ENCODE results near the gene SDR9C7.
"Not testable (repeated sequence)": the region's sequence is repeated elsewhere in the genome, so short reads cannot be mapped to it uniquely, and the experiment has no call there.

SDR9C7 gene

DNA sequence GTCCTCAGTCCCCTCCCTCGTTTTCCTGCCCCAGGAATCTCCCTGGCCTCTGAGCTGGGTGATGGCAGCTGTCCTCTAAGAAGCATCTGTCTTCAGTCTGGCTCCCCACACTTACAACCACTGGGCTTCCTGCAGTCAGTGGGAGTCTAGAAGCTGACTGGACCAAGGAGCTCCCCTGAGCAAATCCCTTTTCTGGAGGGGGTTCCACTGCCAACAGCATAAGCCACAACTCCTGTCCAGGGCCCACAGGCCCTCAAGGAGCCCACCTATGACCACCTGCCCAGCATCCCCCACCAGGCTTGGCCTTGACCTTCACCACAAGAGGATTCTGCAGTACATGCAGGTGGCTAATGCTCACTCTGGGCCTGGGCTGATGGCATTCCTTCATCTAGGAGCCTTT is 19.1 kb upstream of the SDR9C7 start:
- no peak for DNase-seq (ENCODE audit: low spot score)

DNA sequence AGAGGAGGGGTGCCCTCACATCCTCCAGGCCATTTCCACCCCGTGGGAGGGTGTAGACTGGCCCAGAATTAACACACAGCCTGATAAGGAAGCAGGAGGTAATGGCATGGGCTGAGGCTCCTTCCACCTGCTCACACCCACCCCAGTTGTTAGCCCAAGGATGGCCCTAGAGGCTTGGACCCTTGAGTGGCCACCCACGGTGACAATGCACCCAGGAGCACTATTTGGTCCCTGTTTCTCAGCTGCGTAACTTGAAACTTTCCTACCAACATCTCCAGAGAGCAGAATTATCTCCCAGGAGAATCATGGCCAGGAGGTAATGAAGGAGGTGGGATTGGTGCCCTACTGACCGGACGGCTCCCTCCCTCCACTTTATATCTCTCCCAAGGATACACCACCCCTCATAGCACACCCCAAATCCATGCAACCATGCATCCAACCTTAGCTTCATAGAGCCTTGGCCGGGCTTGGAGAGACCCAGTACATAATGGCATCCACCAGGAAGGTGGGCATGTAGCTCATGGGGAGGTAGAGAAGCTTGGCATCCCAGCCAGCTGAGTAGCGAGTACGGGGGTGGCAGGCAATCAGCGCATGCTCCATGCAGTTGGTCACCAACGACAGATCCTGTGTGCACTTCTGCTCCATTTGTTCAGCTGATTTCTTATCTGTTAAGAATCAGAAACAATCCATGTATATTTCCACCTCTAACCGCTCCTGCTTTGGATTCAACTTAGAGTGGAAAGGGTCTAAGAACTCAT is 17.6 kb upstream of the SDR9C7 start:
- no peak for DNase-seq (ENCODE audit: low spot score)

DNA sequence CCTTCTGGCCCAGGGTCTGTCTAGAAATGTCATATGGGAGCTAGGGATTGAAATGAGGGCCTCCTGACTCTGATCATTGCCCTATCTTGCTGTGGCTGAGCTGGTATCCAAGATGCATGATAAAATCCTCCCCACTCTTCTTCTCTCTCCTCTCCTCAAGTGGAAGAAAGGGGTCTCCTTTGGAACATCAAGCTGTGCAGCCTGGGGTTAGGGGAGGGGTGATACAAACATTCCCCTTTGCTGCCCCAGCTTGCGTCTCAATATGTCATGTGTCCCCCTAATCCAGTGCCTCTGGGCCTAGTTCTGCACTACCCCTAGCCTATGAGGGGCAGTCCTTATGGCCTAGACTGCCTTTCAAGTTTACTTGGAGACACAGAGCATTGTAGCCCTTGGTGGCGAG is 14.7 kb upstream of the SDR9C7 start:
- DNase-seq (ENCODE audit: low spot score), result no peak

DNA sequence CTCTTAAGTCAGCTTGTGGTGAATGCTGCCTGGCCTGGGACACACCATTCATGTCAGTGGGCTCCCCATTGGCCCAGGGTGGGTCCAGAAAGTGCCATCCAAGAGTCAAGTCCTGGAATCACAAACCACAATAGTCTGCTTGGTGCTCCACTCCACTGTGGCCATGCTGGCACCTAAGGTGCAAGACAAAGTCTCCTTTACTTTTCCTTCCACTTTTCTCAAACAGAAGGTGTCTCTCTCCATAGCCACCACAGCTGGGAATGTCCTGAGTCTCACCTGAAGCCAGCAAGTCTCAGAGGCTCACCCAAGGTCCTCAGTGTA is 14.2 kb upstream of the SDR9C7 start:
- DNase-seq (ENCODE audit: low spot score), result no peak

DNA sequence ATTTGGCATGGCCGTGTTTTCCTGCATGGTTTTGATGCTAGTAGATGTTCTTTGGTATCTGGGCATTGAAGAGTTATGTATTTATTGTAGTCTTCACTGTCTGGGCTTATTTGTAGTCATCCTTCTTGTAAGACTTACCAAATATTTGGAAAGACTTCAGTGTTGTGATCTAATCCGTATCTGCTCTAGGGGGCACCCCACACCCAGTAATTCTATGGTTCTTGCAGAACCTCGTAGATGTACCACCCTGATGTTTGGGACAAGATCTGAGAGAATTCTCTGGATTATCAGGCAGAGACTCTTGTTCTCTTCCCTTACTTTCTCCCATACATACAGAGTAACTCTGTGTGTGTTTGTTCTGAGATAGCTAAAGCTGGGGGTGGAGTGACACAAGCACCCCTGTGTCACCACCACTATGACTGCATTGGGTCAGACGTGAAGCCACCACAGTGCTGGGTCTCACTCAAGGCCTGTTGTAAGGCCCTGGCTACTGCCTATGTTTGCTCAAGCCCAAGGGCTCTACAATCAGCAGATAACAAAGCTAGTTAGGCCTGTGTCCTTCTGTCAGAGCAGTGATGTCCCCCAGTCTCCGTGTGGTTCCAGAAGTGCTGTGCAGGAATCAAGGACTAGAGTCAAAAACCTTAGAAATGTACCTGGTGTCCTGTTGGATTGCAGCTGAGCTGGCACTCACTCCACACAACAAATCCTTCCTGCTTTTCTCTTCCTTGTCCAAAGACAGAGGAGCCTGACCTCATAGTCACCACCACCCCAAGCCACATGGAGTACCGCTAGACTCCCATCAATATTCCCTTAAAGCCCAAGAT is 13.6 kb upstream of the SDR9C7 start:
- no peak for DNase-seq (ENCODE audit: low spot score)

DNA sequence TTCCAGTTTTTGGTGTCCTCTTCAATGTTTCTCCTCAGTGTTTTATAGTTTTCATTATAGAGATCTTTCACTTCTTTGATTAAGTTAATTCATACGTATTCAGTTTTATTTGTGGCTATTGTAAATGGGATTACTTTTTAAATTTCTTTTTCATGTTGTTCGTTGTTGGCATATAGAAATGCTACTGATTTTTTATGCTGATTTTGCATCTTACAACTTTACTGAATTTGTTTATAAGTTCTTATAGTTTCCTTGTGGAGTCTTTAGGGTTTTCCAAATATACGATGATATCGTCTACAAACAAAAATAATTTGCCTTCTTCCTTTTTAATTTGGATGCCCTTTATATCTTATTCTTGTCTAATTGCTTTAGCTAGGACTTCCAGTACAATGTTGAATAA is 9.7 kb upstream of the SDR9C7 start:
- no peak for DNase-seq (ENCODE audit: low spot score)

DNA sequence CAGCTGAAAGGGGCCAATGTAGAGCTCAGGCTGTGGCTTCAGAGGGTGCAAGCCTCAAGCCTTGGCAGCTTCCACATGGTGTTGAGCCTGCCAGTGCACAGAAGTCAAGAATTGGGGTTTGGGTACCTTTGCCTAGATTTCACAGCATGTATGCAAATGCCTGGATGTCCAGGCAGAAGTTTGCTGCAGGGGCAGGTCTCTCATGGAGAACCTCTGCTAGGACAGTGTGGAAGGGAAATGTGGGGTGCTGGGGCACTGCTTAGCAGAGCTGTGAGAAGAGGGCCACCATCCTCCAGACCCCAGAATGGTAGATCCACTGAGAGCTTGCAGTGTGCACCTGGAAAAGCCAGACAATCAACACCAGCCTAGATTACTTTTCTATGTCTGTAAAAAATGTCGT is 9.2 kb upstream of the SDR9C7 start:
- not testable (repeated sequence) for DNase-seq (ENCODE audit: low spot score)

DNA sequence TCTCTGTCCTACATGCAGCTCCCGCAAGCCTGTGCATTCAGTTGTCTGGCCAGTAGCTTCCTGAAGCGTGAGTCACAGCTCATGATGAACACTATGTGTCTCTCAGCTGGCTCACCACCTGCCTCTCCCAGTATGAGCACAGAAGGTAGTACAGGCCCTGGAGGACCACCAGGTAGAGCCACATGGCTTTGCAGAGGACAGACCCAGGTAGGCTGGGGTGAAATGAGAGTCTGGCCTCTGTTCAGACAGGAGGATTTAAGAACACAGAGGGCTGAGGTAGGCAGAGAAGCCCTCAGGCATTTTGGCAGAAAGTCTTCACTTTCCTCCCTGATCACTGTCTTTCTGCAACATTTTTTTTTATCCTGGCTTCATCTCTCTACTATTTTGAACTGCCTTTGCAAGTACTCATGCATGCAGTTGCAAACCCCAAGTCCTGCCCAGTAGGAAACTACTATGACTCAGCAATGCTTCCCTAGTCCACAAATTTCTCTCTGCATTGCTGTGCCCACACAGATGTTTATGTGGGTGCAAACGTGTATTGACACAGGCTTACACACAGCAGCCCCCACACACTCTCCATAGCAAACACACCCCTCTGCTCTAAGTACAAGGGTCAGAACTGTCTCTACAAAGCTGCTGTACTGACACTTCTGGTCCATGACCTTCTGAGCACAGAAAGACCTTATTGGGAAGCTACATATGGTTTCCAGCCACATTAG is 7.2 kb upstream of the SDR9C7 start:
- no peak for DNase-seq (ENCODE audit: low spot score)

DNA sequence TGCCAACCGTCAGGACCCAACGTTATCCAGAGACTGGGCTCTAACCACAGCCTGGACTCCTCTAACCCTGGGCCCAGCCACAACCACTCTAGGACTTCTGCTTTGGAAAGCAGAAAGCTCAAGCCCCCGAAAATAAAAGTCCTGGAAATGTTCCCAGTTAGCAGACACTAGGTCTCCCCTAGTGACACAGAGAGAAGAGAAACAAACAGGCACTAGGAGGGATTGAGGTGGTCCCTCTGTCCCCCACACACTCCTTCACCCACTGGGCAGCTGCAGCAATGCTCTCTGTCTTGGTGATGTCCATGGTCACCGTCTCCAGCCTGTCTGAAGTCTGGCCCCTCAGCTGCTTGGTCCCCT is 6.7 kb upstream of the SDR9C7 start:
- DNase-seq (ENCODE audit: low spot score), result not testable (repeated sequence)

DNA sequence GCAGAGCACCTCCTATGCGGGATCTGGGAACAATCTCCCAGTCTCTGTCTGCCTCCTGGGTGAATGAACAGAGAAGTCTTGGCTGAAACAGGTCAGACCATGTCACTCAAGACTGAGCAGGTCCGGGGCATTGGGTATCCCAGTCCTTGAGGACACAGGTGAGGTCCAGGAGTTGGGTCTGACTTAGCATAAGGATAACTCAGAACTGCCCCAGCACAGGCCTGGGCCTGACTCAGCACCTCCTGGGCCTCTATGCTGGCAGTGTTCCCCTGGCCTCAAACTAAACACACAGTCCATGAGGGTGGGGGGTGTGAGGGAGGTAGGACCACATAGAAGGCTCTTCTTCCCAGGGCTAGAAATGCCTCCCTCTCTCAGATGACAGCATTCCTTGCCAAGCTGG is 1.5 kb upstream of the SDR9C7 start:
- DNase-seq (ENCODE audit: low spot score), result no peak

DNA sequence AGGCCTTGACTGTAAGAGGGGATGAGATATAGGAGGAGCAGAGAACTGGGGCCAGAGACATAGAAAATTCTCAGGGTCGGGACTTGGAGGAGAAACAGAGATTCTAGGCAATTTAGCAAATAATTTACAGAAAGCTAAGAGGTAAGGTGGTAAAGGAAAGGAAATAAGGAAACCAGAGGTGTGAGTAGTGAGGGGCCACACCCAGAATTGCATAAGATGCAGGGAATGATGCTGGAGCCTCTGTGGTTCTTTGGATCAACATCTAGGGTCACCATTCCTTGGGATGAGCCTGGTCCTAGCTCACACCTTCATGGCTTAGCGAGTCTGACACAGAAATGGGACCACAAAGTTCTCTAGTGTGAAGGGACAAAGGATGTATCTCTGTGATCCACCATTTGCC is 949 bp upstream of the SDR9C7 start:
- DNase-seq (ENCODE audit: low spot score), result peak; percentile 18

DNA sequence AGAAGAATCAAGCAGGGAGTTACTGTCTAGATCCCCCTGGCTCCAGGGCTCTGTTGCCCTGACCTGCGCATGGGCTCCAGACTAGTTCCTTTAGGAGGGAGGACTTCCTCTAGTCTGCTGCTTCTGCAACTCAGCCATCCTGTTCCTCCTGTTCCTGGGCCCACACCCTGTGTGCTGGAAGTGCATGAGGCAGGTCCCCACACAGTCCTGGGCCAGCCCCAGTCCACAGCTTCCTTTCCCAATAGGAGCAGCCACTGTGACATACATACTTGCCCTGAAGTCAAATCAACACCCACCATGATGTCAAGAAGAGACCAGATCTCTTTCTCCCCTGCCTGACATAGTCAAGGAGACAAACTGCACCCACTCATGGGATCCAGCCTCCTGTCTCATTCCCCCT is 1.3 kb downstream of the SDR9C7 start:
- no peak for DNase-seq (ENCODE audit: low spot score)

DNA sequence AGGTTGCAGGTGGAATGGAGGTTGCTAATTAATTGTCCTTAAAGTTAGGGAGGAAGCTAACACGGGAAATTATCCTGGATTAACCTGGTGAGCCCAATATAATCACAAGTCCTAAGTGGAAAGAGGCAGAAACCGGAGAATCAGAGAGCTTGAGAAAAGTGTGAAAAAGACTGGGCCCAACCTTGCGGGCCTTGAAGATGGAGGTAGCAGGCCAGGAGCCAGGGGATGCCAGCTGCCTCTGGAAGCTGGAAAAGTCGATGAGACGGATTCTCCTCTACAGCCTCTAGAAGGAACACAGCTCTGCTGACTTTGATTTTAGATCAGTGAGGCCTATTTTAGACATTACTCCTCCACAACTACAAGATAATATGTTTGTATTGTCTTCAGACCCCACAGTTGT is 2.1 kb downstream of the SDR9C7 start:
- no peak for DNase-seq (ENCODE audit: low spot score)

DNA sequence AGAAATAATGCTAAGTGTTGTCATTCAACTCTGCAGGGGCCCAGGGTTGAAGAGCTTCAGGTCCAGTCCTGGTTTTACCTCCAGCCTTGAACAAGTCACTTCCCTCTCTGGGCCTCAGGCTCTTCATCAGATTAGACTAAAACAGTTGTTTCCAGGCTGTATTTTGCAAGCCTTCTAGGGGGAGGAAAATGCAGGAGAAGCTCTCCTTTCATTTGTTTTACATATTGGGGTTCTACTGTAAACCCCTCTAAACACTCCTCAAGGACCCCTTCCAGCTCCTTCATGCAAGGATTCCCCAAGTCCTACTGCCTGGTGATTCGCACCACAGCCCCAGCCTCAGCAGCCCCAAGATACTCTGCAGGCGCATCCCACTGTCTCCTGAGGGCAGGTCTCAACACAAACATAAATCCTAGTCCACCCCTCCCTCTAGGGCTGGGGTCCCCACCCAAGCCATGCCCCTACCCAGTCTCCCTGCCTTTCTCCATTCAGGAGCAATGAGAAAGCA is 2.7 kb downstream of the SDR9C7 start:
- DNase-seq (ENCODE audit: low spot score), result no peak

DNA sequence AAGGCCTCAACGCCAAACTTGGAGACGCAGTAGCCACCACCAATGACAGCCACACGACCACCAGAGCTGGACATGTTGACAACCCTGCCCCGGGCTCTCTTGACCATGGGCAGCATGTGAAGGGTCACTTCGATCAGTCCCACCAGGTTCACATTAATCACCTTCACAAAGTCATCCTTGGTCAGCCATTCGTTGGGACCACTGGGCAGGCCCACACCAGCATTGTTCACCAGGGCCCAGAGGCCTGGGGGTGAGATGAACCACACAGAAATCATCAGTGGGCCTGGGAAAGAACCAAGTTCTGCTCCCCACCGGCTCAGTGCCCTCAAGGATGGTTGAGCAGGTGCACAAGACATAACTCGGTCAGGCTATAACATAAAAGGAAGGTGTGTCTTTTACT is 4.0 kb downstream of the SDR9C7 start:
- DNase-seq (ENCODE audit: low spot score), result no peak

DNA sequence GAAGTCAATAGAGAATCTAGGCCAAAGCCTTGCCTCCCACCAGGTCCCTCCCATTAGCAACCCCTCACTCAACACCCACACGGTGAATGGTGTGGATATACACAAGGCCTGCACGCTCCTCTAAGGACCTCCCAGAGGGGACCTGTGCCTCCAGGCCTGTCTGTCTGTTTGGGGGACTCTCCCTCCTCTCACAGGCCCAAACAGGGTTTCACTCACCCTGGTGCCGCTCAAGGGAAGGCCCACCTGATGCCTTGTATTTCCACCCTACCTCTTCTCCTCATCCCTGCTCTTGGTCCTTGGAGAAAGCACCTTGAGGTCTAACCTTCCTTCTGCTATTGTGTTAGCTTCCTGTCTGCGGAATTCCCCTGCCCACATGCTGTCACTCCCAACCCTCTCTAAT is 4.4 kb downstream of the SDR9C7 start:
- DNase-seq (ENCODE audit: low spot score), result no peak

DNA sequence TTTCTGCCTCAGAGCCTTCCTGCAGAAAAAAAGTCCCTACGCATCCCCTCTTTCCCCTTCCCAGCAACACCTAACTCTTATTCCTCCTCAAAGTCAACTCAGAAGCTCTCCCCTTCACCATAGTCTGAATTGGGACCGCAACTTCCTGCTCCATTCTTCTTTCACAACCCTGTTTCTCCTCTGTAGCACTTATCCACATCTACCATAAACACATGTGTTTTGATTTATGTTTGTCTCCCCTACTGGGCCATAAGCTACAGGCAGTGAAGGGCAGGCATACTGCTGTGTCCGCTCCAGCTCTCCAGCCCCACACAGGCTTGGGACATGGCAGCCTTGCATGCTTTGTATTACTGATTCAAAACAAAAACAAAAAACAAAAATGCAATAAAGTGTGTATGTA is 5.9 kb downstream of the SDR9C7 start:
- DNase-seq (ENCODE audit: low spot score), result no peak

DNA sequence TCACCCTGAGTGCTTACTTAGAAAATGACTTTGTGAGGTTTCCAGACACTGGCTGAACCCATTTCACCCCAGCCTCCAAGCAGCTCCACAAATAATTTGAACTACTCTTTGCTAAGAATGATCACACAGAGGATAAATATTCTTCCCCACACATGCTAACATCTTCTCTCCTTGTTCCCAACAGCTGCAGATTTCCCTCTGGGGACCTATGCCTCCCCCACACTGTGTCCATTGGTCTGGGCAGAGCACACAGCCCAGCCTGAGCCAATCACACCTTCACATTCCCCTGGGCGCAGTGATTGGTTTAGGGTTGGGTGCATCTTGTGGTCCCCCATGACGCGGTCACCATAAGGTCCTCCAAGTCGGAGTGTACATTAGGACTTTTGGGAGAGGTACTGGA is 6.9 kb downstream of the SDR9C7 start:
- no peak for DNase-seq (ENCODE audit: low spot score)

DNA sequence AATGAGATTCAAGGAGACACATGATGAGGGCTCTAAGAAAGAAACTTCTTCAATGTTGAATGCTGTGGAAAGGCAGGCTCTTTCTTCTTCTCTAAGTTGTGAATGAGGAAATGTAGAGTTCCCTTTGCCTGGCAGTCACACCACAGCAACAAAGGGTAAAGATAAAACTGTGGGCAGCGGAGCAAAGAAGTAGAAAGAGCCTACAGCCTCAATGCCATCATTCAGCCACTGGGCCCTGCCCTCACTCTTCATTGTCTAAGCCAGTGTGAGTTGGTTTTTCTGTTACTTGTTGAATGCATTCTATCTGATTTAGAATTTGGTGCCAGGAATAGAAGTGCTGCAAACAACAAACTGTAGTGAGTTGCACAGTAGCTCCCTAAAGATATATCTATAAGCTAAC is 12.2 kb downstream of the SDR9C7 start:
- DNase-seq (ENCODE audit: low spot score), result no peak

DNA sequence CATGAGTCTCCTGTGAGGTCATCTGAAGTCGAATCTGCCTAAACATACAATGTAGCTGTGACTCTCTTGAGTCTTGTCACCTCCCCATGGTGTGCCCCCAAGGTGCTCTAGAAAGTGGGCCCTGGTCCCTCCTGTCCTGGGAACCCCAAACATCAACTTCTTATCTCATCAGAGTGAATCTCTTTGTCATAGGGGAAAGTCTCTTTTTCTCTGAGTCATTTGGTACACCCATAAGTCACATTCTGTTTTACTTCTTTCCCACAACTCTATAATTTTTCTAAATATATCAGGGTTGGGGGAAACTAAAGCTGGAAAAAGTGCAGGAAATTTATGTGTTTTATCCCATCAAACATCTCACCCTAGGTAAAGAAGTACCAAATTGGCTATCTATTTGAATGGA is 12.9 kb downstream of the SDR9C7 start:
- DNase-seq (ENCODE audit: low spot score), result no peak

DNA sequence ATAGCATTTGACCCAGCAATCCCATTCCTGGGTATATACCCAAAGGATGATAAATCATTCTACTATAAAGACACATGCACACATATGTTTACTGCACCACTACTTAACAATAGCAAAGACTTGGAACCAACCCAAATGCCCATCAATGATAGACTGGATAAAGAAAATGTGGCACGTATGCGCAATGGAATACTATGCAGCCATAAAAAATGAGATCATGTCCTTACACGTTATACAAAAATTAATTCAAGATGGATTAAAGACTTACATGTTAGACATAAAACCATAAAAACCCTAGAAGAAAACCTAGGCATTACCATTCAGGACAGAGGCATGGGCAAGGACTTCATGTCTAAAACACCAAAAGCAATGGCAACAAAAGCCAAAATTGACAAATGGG is 16.1 kb downstream of the SDR9C7 start:
- not testable (repeated sequence) for DNase-seq (ENCODE audit: low spot score)

DNA sequence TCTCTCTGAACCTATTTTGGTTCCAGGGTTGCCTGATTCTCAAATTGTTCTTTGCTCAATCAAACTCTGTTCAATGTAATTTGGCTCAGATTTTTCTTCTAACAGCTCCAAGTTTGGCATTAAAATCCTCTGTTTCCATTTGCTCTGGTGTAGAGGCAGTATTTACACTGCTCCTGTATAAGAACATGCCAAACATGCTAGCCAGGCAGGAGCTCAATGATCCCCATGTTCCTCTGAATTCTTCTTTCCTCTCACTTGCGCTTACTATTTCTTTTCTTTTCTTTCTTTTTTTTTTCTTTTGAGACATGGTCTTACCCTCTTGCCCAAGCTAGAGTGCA is 17.2 kb downstream of the SDR9C7 start:
- no peak for DNase-seq (ENCODE audit: low spot score)

DNA sequence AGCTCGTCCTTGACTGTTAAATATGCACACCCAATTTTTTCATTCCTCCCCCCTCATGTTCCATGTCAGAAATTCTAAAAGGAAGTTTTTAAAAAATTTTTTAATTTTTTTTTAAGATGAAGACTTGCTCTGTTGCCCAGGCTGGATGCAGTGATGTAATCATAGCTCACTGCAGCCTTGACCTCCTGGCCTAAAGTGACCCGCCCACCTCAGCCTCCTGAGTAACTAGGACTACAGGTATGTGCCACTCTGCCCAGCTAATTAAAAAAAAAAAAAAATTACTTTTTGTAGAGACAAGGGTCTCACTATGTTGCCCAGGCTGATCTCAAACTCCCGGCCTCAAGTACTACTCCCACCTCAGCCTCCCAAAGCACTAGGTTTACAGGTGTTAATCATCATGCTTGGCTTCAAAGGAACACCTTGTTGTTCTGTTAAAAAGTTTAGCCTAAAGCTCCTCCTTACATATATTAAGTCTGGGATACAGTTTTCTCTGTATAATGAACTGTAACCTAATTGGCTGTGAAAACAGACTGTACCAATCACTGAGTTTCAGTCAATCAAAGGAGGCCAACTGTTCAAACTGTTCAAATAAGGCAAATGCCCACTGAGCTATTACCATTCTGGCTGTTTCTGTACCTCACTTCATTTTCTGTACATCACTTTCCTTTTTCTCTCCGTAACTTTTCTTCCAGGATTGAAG is 17.8 kb downstream of the SDR9C7 start:
- no peak for DNase-seq (ENCODE audit: low spot score)

Measured in LoVo (cell line).